ENCODE measurements around the gene IRX5.

- TF ChIP-seq, protein P1, sequence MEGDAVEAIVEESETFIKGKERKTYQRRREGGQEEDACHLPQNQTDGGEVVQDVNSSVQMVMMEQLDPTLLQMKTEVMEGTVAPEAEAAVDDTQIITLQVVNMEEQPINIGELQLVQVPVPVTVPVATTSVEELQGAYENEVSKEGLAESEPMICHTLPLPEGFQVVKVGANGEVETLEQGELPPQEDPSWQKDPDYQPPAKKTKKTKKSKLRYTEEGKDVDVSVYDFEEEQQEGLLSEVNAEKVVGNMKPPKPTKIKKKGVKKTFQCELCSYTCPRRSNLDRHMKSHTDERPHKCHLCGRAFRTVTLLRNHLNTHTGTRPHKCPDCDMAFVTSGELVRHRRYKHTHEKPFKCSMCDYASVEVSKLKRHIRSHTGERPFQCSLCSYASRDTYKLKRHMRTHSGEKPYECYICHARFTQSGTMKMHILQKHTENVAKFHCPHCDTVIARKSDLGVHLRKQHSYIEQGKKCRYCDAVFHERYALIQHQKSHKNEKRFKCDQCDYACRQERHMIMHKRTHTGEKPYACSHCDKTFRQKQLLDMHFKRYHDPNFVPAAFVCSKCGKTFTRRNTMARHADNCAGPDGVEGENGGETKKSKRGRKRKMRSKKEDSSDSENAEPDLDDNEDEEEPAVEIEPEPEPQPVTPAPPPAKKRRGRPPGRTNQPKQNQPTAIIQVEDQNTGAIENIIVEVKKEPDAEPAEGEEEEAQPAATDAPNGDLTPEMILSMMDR (IDR thresholded peaks at IDR 0.05) = no peak
- TF ChIP-seq POLR2A (IDR thresholded peaks at IDR 0.05) = no peak
These were observed 7.6 kb upstream of the IRX5 start for GRCh38 chr16:54923055-54923473.

Data from upper lobe of left lung (tissue), 4 donors.